ENCODE data around the gene CHAC2. TPM values are rescaled to one million over a fixed set of nuclear protein-coding genes. Genes with fewer than 3 reads are reported as not detected.
"Not testable (repeated sequence)": the region's sequence is repeated elsewhere in the genome, so short reads cannot be mapped to it uniquely, and the experiment has no call there.

The CHAC2 gene
- total RNA-seq, 2 experiments from 2014 or later = 17.1 to 18.1 TPM

GRCh38 chr2:53751728-53752127 is 15.9 kb upstream of the CHAC2 start:
- H3K27ac Mint-ChIP-seq = no peak overlapping the region
- H3K9me3 Mint-ChIP-seq (ENCODE audit: insufficient read depth) = no peaks in the 10 kb centered on the region
- H3K36me3 Mint-ChIP-seq (ENCODE audit: low read depth) = peaks cover 23% of the 10 kb centered on the region
- ChIA-PET CTCF (no interaction called here), POLR2A (interaction anchor here (0.6 to 1.6 kb wide), 2 partner anchors 16 to 30 kb away, joined by 4 to 6 read pairs; partner anchors contain the start of gene CHAC2)
- DNase-seq (no peak), ATAC-seq (no peak)
- H3K4me1 Mint-ChIP-seq (ENCODE audit: low read depth) = peaks cover 6% of the 10 kb centered on the region
- no peak overlapping the region for H3K4me3 Mint-ChIP-seq
- H3K27me3 Mint-ChIP-seq (ENCODE audit: low read depth) = no peaks in the 10 kb centered on the region

- peaks cover 6% of the 10 kb centered on the region for H3K4me1 Mint-ChIP-seq (ENCODE audit: low read depth)
- no peaks in the 10 kb centered on the region for H3K27me3 Mint-ChIP-seq (ENCODE audit: low read depth)
- no peak for ATAC-seq
- ChIA-PET CTCF (no interaction called here), POLR2A (interaction anchor here (1.6 kb wide), 1 partner anchor 15 kb away, joined by 6 read pairs; the partner anchor contains the start of gene CHAC2)
- H3K27ac Mint-ChIP-seq = no peak overlapping the region
- no peak for DNase-seq
- H3K36me3 Mint-ChIP-seq (ENCODE audit: low read depth) = peaks cover 29% of the 10 kb centered on the region
- no peak overlapping the region for H3K4me3 Mint-ChIP-seq
- H3K9me3 Mint-ChIP-seq (ENCODE audit: insufficient read depth) = no peaks in the 10 kb centered on the region
Observed at GRCh38 chr2:53752385-53752784, 15.2 kb upstream of the CHAC2 start.

GRCh38 chr2:53753041-53753440 is 14.6 kb upstream of the CHAC2 start:
- Mint-ChIP-seq H3K4me1 (ENCODE audit: low read depth) (peaks cover 6% of the 10 kb centered on the region), H3K27ac (no peak overlapping the region), H3K36me3 (ENCODE audit: low read depth) (peaks cover 24% of the 10 kb centered on the region), H3K27me3 (ENCODE audit: low read depth) (no peaks in the 10 kb centered on the region), H3K4me3 (no peak overlapping the region), H3K9me3 (ENCODE audit: insufficient read depth) (no peaks in the 10 kb centered on the region)
- ChIA-PET POLR2A (no interaction called here), CTCF (no interaction called here)
- ATAC-seq (no peak), DNase-seq (no peak)

- ATAC-seq (no peak), DNase-seq (no peak)
- Mint-ChIP-seq H3K4me1 (ENCODE audit: low read depth) (peaks cover 6% of the 10 kb centered on the region), H3K9me3 (ENCODE audit: insufficient read depth) (no peaks in the 10 kb centered on the region), H3K27ac (no peak overlapping the region), H3K27me3 (ENCODE audit: low read depth) (no peaks in the 10 kb centered on the region), H3K36me3 (ENCODE audit: low read depth) (peaks cover 12% of the 10 kb centered on the region), H3K4me3 (no peak overlapping the region)
- ChIA-PET CTCF (interaction anchor here (1.9 kb wide), 1 partner anchor 12 kb away, joined by 5 read pairs; the partner anchor contains the start of gene CHAC2), POLR2A (no interaction called here)
Observed at GRCh38 chr2:53755121-53755520, 12.5 kb upstream of the CHAC2 start.

- H3K4me1 Mint-ChIP-seq (ENCODE audit: low read depth) = peaks cover 5% of the 10 kb centered on the region
- no peaks in the 10 kb centered on the region for H3K27me3 Mint-ChIP-seq (ENCODE audit: low read depth)
- ATAC-seq (no peak), DNase-seq (no peak)
- peaks cover 10% of the 10 kb centered on the region for H3K36me3 Mint-ChIP-seq (ENCODE audit: low read depth)
- CTCF ChIA-PET = interaction anchor here (1.1 to 1.9 kb wide), 2 partner anchors 11 kb away, joined by 4 to 5 read pairs; partner anchors contain the start of gene CHAC2
- H3K9me3 Mint-ChIP-seq (ENCODE audit: insufficient read depth) = no peaks in the 10 kb centered on the region
- POLR2A ChIA-PET = interaction anchor here (0.6 to 0.9 kb wide), 2 partner anchors 25 to 28 kb away, joined by 3 to 4 read pairs; no protein-coding TSS in a partner anchor
- no peak overlapping the region for H3K4me3 Mint-ChIP-seq
- no peak overlapping the region for H3K27ac Mint-ChIP-seq
Observed at GRCh38 chr2:53756644-53757043, 11.0 kb upstream of the CHAC2 start.

- not testable (repeated sequence) for H3K27ac Mint-ChIP-seq
Observed at GRCh38 chr2:53757206-53757605, 10.4 kb upstream of the CHAC2 start.

GRCh38 chr2:53765767-53766166 is 1.8 kb upstream of the CHAC2 start:
- Mint-ChIP-seq H3K4me3 (no peak overlapping the region), H3K27me3 (ENCODE audit: low read depth) (no peaks in the 10 kb centered on the region), H3K36me3 (ENCODE audit: low read depth) (peaks cover 21% of the 10 kb centered on the region), H3K4me1 (ENCODE audit: low read depth) (peaks cover 24% of the 10 kb centered on the region), H3K9me3 (ENCODE audit: insufficient read depth) (no peaks in the 10 kb centered on the region), H3K27ac (no peak overlapping the region)
- DNase-seq = no peak
- CTCF ChIA-PET = no interaction called here
- POLR2A ChIA-PET = no interaction called here
- no peak for ATAC-seq

More at GRCh38 chr2:53757206-53757605, 10.4 kb upstream of the CHAC2 start:
- H3K36me3 Mint-ChIP-seq (ENCODE audit: low read depth); ATAC-seq; H3K4me1 Mint-ChIP-seq (ENCODE audit: low read depth); DNase-seq; H3K9me3 Mint-ChIP-seq (ENCODE audit: insufficient read depth); CTCF ChIA-PET; H3K27me3 Mint-ChIP-seq (ENCODE audit: low read depth); H3K4me3 Mint-ChIP-seq: not testable (repeated sequence)
- POLR2A ChIA-PET = interaction anchor here (0.6 to 0.9 kb wide), 2 partner anchors 25 to 28 kb away, joined by 3 to 4 read pairs; no protein-coding TSS in a partner anchor

- Mint-ChIP-seq H3K36me3 (ENCODE audit: low read depth) (peaks cover 29% of the 10 kb centered on the region), H3K27me3 (ENCODE audit: low read depth) (no peaks in the 10 kb centered on the region), H3K27ac (peak overlapping the region; percentile 94), H3K4me3 (peak overlapping the region; percentile 91), H3K9me3 (ENCODE audit: insufficient read depth) (no peaks in the 10 kb centered on the region), H3K4me1 (ENCODE audit: low read depth) (peaks cover 31% of the 10 kb centered on the region)
- DNase-seq = no peak
- no peak for ATAC-seq
- ChIA-PET POLR2A (interaction anchor here (0.9 to 4.9 kb wide), 11 partner anchors 8 to 348 kb away, joined by 3 to 97 read pairs (median 5); partner anchors contain the start of genes ACYP2, ASB3, ERLEC1 and PSME4), CTCF (interaction anchor here (0.7 to 2.4 kb wide), 6 partner anchors 9 to 150 kb away, joined by 3 to 13 read pairs (median 4); partner anchors contain the start of genes ASB3 and ERLEC1)
Observed at GRCh38 chr2:53768242-53768542, 588 bp downstream of the CHAC2 start.

GRCh38 chr2:53769318-53769945 is 1.8 kb downstream of the CHAC2 start:
- peaks cover 35% of the 10 kb centered on the region for H3K4me1 Mint-ChIP-seq (ENCODE audit: low read depth)
- ATAC-seq (no peak), DNase-seq (no peak)
- CTCF ChIA-PET = interaction anchor here (0.7 to 1.3 kb wide), 2 partner anchors 10 to 17 kb away, joined by 3 read pairs; partner anchors contain the start of gene ASB3
- POLR2A ChIA-PET = interaction anchor here (0.6 to 4.9 kb wide), 3 partner anchors 10 to 17 kb away, joined by 3 to 97 read pairs (median 3); partner anchors contain the start of genes ASB3 and ERLEC1
- peak overlapping the region; percentile 91 for H3K4me3 Mint-ChIP-seq
- no peak overlapping the region for H3K27ac Mint-ChIP-seq
- no peaks in the 10 kb centered on the region for H3K9me3 Mint-ChIP-seq (ENCODE audit: insufficient read depth)
- no peaks in the 10 kb centered on the region for H3K27me3 Mint-ChIP-seq (ENCODE audit: low read depth)
- peaks cover 29% of the 10 kb centered on the region for H3K36me3 Mint-ChIP-seq (ENCODE audit: low read depth)

- POLR2A ChIA-PET = interaction anchor here (0.6 to 4.9 kb wide), 2 partner anchors 10 to 16 kb away, joined by 3 to 97 read pairs; partner anchors contain the start of genes ASB3 and ERLEC1
- H3K4me3 Mint-ChIP-seq = no peak overlapping the region
- ATAC-seq = no peak
- no peak overlapping the region for H3K27ac Mint-ChIP-seq
- peaks cover 35% of the 10 kb centered on the region for H3K4me1 Mint-ChIP-seq (ENCODE audit: low read depth)
- CTCF ChIA-PET = interaction anchor here (1.0 to 1.3 kb wide), 2 partner anchors 11 to 16 kb away, joined by 3 read pairs; partner anchors contain the start of gene ASB3
- no peak for DNase-seq
- H3K27me3 Mint-ChIP-seq (ENCODE audit: low read depth) = no peaks in the 10 kb centered on the region
- no peaks in the 10 kb centered on the region for H3K9me3 Mint-ChIP-seq (ENCODE audit: insufficient read depth)
- peaks cover 29% of the 10 kb centered on the region for H3K36me3 Mint-ChIP-seq (ENCODE audit: low read depth)
Observed at GRCh38 chr2:53770264-53770663, 2.7 kb downstream of the CHAC2 start.

- ATAC-seq = no peak
- ChIA-PET CTCF (interaction anchor here (1.9 kb wide), 1 partner anchor 10 kb away, joined by 8 read pairs; the partner anchor contains the start of gene CHAC2), POLR2A (interaction anchor here (1.0 to 2.5 kb wide), 3 partner anchors 9 to 10 kb away, joined by 5 to 15 read pairs (median 12); partner anchors contain the start of genes ASB3, CHAC2 and ERLEC1)
- DNase-seq = no peak
- Mint-ChIP-seq H3K4me3 (no peak overlapping the region), H3K36me3 (ENCODE audit: low read depth) (peaks cover 50% of the 10 kb centered on the region), H3K27ac (peak overlapping the region; percentile 49), H3K9me3 (ENCODE audit: insufficient read depth) (no peaks in the 10 kb centered on the region), H3K27me3 (ENCODE audit: low read depth) (no peaks in the 10 kb centered on the region), H3K4me1 (ENCODE audit: low read depth) (peaks cover 19% of the 10 kb centered on the region)
Observed at GRCh38 chr2:53777134-53777533, 9.5 kb downstream of the CHAC2 start.

- H3K27ac Mint-ChIP-seq = no peak overlapping the region
- CTCF ChIA-PET = no interaction called here
- no peak for ATAC-seq
- H3K4me3 Mint-ChIP-seq = no peak overlapping the region
- POLR2A ChIA-PET = interaction anchor here (0.6 kb wide), 1 partner anchor 9 kb away, joined by 3 read pairs; no protein-coding TSS in a partner anchor
- H3K4me1 Mint-ChIP-seq (ENCODE audit: low read depth) = peaks cover 21% of the 10 kb centered on the region
- peaks cover 45% of the 10 kb centered on the region for H3K36me3 Mint-ChIP-seq (ENCODE audit: low read depth)
- no peaks in the 10 kb centered on the region for H3K27me3 Mint-ChIP-seq (ENCODE audit: low read depth)
- no peaks in the 10 kb centered on the region for H3K9me3 Mint-ChIP-seq (ENCODE audit: insufficient read depth)
- no peak for DNase-seq
Observed at GRCh38 chr2:53778536-53779162, 11.0 kb downstream of the CHAC2 start.
